Kidney epithelial cell (primary cell): Measurements from ENCODE around the gene GGACT. TPM values are rescaled to one million over a fixed set of nuclear protein-coding genes. Genes with fewer than 3 reads are reported as not detected.

Experiments
- DNase-seq: peaks from one replicate; pipeline ENCODE4 v3.0.0-alpha.2; 2010; ENCODE audit warnings: low read depth
- H3K27me3 ChIP-seq: 2 replicates; pipeline ENCODE4 v1.6.0; 2011; ENCODE audit warnings: low read length; ENCODE audit not compliant: control insufficient read depth, insufficient read depth
- H3K36me3 ChIP-seq: 2 replicates; pipeline ENCODE4 v1.5.1; 2011; ENCODE audit warnings: low read length; ENCODE audit not compliant: control insufficient read depth, insufficient read depth
- H3K4me3 ChIP-seq: 2 replicates; pipeline ENCODE4 v1.5.1; 2011; ENCODE audit warnings: low read depth, mild to moderate bottlenecking, control low read depth, low read length
- CTCF ChIP-seq: IDR thresholded peaks from 2 replicates; pipeline ENCODE4 v1.5.1; 2011; ENCODE audit warnings: mild to moderate bottlenecking, moderate library complexity, low read length, control low read depth, inconsistent platforms; ENCODE audit not compliant: insufficient read depth, poor library complexity, severe bottlenecking
- total RNA-seq: library from RNA; depleted of rRNA; stranded (reverse); fragments of >200 nt; gene quantifications from 2 replicates; pipeline ENCODE4 v1.2.3, GENCODE V29; 2015

The GGACT gene
- total RNA-seq, 1 donor from 2014 or later = 27.4 TPM

- Histone ChIP-seq H3K36me3 (no peaks in the 10 kb centered on the region), H3K4me3 (no peak overlapping the region), H3K27me3 (no peaks in the 10 kb centered on the region)
- DNase-seq = no peak
- TF ChIP-seq CTCF = no peak
These were observed 78.2 kb downstream of the GGACT start for GRCh38 chr13:100510208-100510957.

GRCh38 chr13:100508996-100509395, 79.6 kb downstream of the GGACT start:
- Histone ChIP-seq H3K36me3 (no peaks in the 10 kb centered on the region), H3K4me3 (no peak overlapping the region), H3K27me3 (no peaks in the 10 kb centered on the region)
- no peak for DNase-seq
- no peak for TF ChIP-seq CTCF

GRCh38 chr13:100508455-100508854, 80.1 kb downstream of the GGACT start:
- no peaks in the 10 kb centered on the region for H3K27me3 ChIP-seq
- DNase-seq = no peak
- no peak overlapping the region for H3K4me3 ChIP-seq
- no peaks in the 10 kb centered on the region for H3K36me3 ChIP-seq
- no peak for TF ChIP-seq CTCF

- no peaks in the 10 kb centered on the region for H3K27me3 ChIP-seq
- TF ChIP-seq CTCF = no peak
- DNase-seq = no peak
- H3K4me3 ChIP-seq = no peak overlapping the region
- no peaks in the 10 kb centered on the region for H3K36me3 ChIP-seq
These were observed 81.8 kb downstream of the GGACT start for GRCh38 chr13:100506600-100507422.

- DNase-seq = no peak
- no peak overlapping the region for H3K4me3 ChIP-seq
- no peaks in the 10 kb centered on the region for H3K36me3 ChIP-seq
- H3K27me3 ChIP-seq = no peaks in the 10 kb centered on the region
- no peak for TF ChIP-seq CTCF
These were observed 82.4 kb downstream of the GGACT start for GRCh38 chr13:100506154-100506553.

GRCh38 chr13:100503622-100504021, 85.0 kb downstream of the GGACT start:
- no peak for DNase-seq
- Histone ChIP-seq H3K36me3 (no peaks in the 10 kb centered on the region), H3K27me3 (no peaks in the 10 kb centered on the region), H3K4me3 (no peak overlapping the region)
- no peak for TF ChIP-seq CTCF
